ENCODE measurements around the gene QPCTL.

- no peak for TF ChIP-seq CTCF (IDR thresholded peaks at IDR 0.05; ENCODE audit: poor library complexity)
- TF ChIP-seq EZH2 (IDR thresholded peaks at IDR 0.05; ENCODE audit: borderline replicate concordance) = no peak
Observed at GRCh38 chr19:45715139-45715538, 22.7 kb downstream of the QPCTL start.
